Superior temporal gyrus (tissue), 1 donor: ENCODE measurements around the gene CPA2.
"Not testable (repeated sequence)": the region's sequence is repeated elsewhere in the genome, so short reads cannot be mapped to it uniquely, and the experiment has no call there.

Experiments used
- DNase-seq: peaks from one replicate; pipeline ENCODE4 v3.0.0-alpha.2; 2016; ENCODE audit errors: extremely low spot score

The CPA2 gene

GRCh38 chr7:130266258-130266960 lies at the start of gene CPA2:
Gene CPA2 (plus strand): TSS chr7:130266863. CDS start chr7:130266882, 19 bp downstream.
- DNase-seq, result no peak

GRCh38 chr7:130218806-130219620 lies 47.6 kb upstream of the CPA2 start:
- DNase-seq, result no peak

GRCh38 chr7:130219871-130220270 lies 46.8 kb upstream of the CPA2 start:
- DNase-seq, result no peak

DNA sequence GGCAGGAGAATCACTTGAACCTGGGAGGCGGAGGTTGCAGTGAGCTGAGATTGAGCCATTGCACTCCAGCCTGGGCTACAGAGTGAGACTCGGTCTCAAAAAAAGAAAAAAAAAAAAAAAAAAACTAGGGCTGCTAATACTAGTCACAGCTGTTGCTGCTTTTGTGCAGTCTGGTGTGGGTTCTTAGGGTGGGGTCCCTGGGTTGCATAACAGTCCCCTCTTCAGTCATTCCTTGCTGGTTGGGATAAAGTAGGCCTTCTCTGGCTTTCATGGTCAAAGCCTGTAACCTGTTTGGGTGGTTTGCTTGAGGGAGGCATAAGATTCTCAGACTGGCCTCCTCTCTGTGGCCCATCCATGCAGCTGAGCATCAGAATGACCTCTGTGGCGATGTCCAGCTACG lies 44.9 kb upstream of the CPA2 start:
- DNase-seq, result no peak

GRCh38 chr7:130223646-130224045 lies 43.0 kb upstream of the CPA2 start:
- DNase-seq, result no peak

- no peak for DNase-seq
Observed at GRCh38 chr7:130224210-130224609, 42.5 kb upstream of the CPA2 start.

DNA sequence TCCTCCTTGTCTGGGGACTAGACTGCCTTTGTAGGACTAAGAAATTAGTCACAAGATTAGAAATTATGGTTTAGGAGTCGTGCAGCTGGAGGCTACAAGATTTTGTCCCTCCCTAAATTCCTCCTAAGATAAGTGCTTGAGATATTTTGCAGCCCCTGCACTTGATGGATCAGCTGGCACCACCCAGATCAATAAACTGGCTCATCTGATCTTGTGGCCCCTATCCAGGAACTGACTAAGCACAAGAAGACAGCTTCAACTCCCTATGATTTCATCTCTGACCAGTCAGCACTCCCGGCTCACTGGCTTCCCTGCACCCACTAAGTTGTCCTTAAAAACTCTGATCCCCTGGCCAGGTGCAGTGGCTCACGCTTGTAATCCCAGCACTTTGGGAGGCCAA lies 41.7 kb upstream of the CPA2 start:
- DNase-seq, result not testable (repeated sequence)

DNA sequence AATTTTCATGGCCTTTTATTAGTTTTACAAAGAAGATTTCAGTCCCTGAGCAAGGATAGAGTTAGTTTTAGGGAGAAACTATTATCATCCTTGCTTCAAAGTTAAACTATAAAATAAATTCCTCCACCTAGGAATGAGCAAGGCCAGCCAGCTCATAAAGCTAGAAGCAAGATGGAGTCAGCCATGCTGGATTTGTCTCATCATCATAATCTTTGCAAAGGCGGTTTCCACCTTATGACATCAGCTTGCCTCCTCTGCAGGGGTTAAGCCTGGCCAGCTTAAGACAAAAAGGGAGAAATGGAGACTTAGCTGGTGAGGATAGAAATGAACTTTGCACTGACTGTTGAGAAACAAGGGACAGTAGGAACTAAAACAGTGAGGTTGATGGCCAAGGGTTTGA lies 40.3 kb upstream of the CPA2 start:
- DNase-seq, result no peak

DNA sequence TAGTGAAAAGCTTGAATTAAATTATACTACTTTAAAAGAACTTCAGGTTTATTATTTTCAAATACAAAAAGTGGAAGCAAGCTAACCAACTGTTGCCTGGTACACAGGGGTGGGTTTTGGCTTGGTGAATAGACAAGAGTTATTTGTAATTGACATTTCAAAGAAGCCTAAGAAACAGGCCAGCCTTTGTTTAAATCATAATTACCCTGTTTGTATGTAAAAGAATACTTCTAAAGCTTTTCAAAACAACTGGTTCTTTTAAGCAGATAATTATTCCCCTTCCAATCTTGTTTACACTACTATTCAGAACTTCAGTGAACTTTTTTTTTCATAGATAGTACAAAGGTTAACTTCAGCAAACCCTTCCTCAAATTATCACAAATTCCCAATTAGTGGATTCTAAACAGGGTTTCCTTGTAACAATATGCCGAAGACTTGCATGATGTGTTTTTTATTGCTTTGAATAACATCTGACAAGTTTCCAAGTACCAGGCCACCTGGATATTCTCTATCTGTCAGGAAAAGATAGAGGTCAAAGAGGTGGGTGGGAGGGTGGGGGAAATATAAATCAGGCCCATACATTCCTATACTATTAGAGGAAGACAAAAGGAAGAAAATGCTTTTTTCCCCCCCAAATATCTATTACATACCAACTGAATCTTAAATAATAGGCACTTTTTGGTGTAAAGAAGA lies 38.6 kb upstream of the CPA2 start:
- peak; percentile 86 for DNase-seq

- DNase-seq, result no peak
Observed at GRCh38 chr7:130228840-130229502, 37.7 kb upstream of the CPA2 start.

DNA sequence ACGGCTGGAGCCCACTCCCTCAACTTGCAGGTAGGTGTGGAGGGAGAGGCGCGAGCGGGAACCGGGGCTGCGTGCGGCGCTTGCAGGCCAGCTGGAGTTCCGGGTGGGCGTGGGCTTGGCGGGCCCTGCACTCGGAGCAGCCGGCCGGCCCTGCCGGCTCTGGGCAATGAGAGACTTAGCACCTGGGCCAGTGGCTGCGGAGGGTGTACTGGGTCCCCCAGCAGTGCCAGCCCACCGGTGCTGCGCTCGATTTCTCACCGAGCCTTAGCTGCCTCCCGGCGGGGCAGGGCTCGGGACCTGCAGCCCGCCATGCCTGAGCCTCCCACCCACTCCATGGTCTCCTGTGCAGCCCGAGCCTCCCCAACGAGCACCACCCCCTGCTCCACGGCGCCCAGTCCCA lies 36.7 kb upstream of the CPA2 start:
- not testable (repeated sequence) for DNase-seq

DNA sequence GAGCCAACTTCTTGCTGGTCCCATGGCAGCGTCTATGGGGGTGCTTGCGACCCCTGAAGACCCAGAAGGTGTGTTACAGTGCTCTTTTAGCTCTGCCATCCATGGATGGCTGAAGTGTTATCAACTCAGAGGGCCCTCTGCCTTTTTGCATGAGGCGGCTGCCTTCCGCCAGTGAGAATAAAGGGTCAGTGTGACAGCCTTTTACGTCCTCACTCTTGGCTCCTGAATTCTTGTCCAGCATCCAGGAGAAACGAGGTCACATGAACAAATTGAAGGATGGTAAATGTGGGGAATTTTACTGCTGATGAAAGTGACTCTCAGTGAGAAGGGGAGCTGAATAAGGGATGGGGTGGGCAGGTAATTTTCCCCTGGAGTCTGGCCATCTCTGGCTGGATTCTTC lies 34.9 kb upstream of the CPA2 start:
- no peak for DNase-seq

DNA sequence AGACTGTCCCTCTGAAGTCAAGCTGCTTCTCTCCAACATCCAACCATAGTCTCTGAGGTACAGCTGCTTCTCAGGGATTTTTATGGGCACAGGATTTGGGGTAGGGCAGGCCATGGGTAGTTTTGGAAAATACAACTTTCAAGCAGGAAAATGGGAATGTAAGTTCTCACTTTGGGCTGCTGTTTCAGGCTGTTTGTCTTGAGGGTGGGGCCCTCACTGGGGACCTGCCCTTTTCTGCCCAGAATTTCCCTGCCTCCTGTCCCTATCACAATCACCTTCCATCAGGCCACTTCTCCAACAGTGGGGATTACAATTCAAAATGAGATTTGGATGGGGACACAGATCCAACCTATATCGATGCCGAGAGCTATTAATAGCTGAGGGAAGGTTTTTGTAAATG lies 34.5 kb upstream of the CPA2 start:
- no peak for DNase-seq

DNA sequence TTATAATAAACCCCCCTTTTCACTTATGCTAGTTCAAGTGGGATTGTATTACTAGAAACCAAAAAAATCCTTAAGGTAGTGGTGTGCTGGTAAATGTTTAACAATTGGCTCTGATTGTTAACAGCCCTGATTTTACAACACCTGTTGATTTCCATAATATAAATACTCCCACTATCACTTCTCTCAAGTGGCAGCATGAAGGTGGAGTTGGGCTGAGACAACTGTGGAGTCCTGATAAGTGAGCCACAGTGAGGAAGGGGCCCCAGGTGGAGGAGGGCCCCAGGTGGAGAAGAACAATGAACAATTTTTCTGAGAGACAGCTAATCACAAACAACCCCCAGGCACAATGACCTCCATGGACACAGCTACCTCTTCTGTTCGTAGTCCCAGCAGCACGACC lies 32.6 kb upstream of the CPA2 start:
- no peak for DNase-seq

GRCh38 chr7:130236361-130236760 lies 30.3 kb upstream of the CPA2 start:
- not testable (repeated sequence) for DNase-seq

DNA sequence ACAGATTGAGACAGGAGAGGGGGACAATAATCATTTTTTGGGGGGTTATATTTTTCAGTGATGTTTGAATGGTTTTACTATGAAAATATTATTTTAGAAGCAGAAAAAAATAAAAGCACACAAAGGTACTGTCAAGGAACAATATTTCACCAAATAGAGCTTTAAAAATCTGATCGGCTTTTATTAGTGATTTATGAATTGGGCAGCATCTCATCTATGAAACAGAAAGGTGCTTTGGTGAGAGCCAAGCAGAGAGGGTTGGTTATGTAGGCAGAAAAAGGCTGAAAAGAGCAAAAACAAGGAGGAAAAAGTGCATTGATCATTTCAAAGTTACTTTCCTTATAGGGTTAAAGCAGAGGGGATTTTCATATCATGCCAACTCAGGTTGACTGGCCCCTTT lies 26.4 kb upstream of the CPA2 start:
- no peak for DNase-seq

GRCh38 chr7:130242198-130243014 lies 24.3 kb upstream of the CPA2 start:
- DNase-seq, result peak; percentile 40

GRCh38 chr7:130243486-130243885 lies 23.2 kb upstream of the CPA2 start:
- DNase-seq, result not testable (repeated sequence)

GRCh38 chr7:130246491-130246890 lies 20.2 kb upstream of the CPA2 start:
- not testable (repeated sequence) for DNase-seq

GRCh38 chr7:130248842-130249241 lies 17.8 kb upstream of the CPA2 start:
- DNase-seq, result not testable (repeated sequence)

DNA sequence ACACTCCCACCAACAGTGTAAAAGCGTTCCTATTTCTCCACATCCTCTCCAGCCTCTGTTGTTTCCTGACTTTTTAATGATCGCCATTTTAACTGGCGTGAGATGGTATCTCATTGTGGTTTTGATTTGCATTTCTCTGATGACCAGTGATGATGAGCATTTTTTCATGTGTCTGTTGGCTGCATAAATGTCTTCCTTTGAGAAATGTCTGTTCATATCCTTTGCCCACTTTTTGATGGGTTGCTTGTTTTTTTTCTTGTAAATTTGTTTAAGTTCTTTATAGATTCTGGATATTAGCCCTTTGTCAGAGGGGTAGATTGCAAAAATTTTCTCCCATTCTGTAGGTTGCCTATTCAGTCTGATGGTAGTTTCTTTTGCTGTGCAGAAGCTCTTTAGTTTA lies 17.0 kb upstream of the CPA2 start:
- not testable (repeated sequence) for DNase-seq
